ENCODE results near the gene ARHGEF19. TPM values are rescaled to one million over a fixed set of nuclear protein-coding genes. Genes with fewer than 3 reads are reported as not detected.
A peak's percentile ranks its signal among the peaks of the same experiment; 100 is the strongest.
"Not testable (repeated sequence)": the region's sequence is repeated elsewhere in the genome, so short reads cannot be mapped to it uniquely, and the experiment has no call there.

The ARHGEF19 gene
- polyA plus RNA-seq, 1 donor = 2.5 TPM

- no peak for DNase-seq (ENCODE audit: low read depth)
Measured at GRCh38 chr1:16221499-16221898, 9.0 kb upstream of the ARHGEF19 start.

- no peak for DNase-seq (ENCODE audit: low read depth)
Measured at GRCh38 chr1:16219968-16220500, 7.6 kb upstream of the ARHGEF19 start.

GRCh38 chr1:16218674-16219071, 6.2 kb upstream of the ARHGEF19 start:
- no peak for DNase-seq (ENCODE audit: low read depth)

- DNase-seq (ENCODE audit: low read depth) = no peak
Measured at GRCh38 chr1:16218014-16218673, 5.7 kb upstream of the ARHGEF19 start.

GRCh38 chr1:16217061-16217785, 4.8 kb upstream of the ARHGEF19 start:
- peak; percentile 72 for DNase-seq (ENCODE audit: low read depth)

GRCh38 chr1:16215882-16216753, 3.7 kb upstream of the ARHGEF19 start:
- peak; percentile 48 for DNase-seq (ENCODE audit: low read depth)

GRCh38 chr1:16215240-16215639, 2.8 kb upstream of the ARHGEF19 start:
- DNase-seq (ENCODE audit: low read depth) = not testable (repeated sequence)

GRCh38 chr1:16213544-16213943, 1.1 kb upstream of the ARHGEF19 start:
- not testable (repeated sequence) for DNase-seq (ENCODE audit: low read depth)

GRCh38 chr1:16213013-16213412, 561 bp upstream of the ARHGEF19 start:
- no peak for DNase-seq (ENCODE audit: low read depth)

GRCh38 chr1:16211824-16212223, 628 bp downstream of the ARHGEF19 start:
- no peak for DNase-seq (ENCODE audit: low read depth)

GRCh38 chr1:16210581-16210980, 1.9 kb downstream of the ARHGEF19 start:
- no peak for DNase-seq (ENCODE audit: low read depth)

GRCh38 chr1:16209847-16210407, 2.5 kb downstream of the ARHGEF19 start:
- DNase-seq (ENCODE audit: low read depth) = no peak

GRCh38 chr1:16209132-16209846, 3.2 kb downstream of the ARHGEF19 start:
- DNase-seq (ENCODE audit: low read depth) = no peak

GRCh38 chr1:16208270-16208987, 4.0 kb downstream of the ARHGEF19 start:
- DNase-seq (ENCODE audit: low read depth) = no peak

GRCh38 chr1:16207318-16208269, 4.9 kb downstream of the ARHGEF19 start:
- DNase-seq (ENCODE audit: low read depth) = no peak

GRCh38 chr1:16206547-16207317, 5.7 kb downstream of the ARHGEF19 start:
- peak; percentile 90 for DNase-seq (ENCODE audit: low read depth)

- no peak for DNase-seq (ENCODE audit: low read depth)
Measured at GRCh38 chr1:16205891-16206546, 6.4 kb downstream of the ARHGEF19 start.

- DNase-seq (ENCODE audit: low read depth) = no peak
Measured at GRCh38 chr1:16205334-16205671, 7.1 kb downstream of the ARHGEF19 start.

Measured in forelimb muscle (tissue), 1 donor.